Stimulated activated CD8-positive, alpha-beta memory T cell treated with anti-CD3 and anti-CD28 coated beads, Interleukin-7, amount 100 ng/mL, for 24 hours (primary cell): ENCODE measurements around the gene PHF21A.
"Not testable (repeated sequence)": the region's sequence is repeated elsewhere in the genome, so short reads cannot be mapped to it uniquely, and the experiment has no call there.

ENCODE experiments used
- DNase-seq: peaks from one replicate; pipeline ENCODE4 v3.0.0-alpha.2; 2020; ENCODE audit warnings: low read depth

The PHF21A gene

DNA sequence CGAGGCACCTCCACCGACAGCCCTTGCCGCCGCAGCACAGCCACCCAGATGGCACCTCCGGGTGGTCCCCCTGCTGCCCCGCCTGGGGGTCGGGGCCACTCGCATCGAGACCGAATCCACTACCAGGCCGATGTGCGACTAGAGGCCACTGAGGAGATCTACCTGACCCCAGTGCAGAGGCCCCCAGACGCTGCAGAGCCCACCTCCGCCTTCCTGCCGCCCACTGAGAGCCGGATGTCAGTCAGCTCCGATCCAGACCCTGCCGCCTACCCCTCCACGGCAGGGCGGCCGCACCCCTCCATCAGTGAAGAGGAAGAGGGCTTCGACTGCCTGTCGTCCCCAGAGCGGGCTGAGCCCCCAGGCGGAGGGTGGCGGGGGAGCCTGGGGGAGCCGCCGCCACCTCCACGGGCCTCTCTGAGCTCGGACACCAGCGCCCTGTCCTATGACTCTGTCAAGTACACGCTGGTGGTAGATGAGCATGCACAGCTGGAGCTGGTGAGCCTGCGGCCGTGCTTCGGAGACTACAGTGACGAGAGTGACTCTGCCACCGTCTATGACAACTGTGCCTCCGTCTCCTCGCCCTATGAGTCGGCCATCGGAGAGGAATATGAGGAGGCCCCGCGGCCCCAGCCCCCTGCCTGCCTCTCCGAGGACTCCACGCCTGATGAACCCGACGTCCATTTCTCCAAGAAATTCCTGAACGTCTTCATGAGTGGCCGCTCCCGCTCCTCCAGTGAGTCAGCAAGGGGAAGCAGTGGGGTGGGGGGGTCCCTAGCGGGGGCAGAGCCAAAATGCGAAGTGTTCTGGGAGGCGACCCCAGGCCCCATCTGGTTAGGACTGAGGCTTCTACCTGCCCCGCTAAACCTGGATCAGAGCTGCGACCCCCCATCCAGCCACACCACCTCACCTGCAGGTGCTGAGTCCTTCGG lies 218.5 kb downstream of the PHF21A start:
- no peak for DNase-seq

DNA sequence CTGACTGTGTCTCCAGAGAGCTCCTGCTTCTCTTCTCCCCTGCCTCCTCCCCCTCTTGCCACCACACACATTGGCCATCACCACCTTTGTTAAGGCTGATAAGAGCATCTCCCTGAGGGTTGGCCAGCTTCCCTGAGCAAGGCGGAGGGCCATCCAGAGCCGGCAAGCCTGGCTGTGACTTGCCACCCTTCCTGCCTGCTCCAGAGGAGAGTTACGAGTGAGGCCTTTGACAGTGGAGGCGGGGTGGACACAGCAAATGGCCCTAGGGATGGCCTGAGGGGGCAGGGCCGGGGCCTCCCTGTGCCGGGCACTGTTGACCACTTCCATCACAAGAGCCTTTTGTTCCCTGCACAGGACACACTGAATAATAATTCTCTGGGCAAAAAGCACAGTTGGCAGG lies 219.6 kb downstream of the PHF21A start:
- DNase-seq: no peak

DNA sequence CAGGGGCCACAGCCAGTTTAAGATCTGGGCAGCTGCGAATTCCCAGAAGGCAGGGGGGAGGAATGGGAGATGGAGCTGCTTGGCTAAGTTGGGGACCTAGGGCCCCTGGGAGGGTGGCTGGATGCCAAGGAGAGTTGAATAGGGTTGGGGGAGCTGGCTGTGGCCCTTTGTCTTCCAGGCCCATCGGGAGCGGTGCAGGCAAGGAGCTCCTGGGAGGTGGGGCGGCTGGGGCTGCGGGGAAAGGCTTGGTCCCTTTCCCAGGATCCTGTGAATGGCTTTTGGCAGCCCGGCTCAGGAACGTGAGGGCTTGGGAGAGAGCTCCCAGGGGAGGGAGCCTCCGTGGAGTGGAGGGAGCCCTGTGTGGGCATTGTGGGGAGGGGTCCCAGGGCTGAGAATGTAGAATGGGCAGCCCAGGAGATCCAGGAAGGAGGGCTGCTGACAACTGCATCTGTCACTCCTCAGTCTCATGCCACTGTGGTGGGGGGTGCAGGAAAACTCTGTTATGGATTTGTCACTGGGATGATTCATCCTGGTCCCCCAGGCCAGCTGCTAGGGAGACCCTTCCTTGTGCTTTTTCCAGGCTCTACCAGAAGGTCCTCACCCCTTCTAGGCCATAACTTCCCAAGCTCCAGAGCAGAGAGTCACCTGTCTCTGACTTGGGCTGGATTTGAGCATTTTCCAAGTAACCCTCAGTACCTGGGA lies 220.2 kb downstream of the PHF21A start:
- no peak for DNase-seq

DNA sequence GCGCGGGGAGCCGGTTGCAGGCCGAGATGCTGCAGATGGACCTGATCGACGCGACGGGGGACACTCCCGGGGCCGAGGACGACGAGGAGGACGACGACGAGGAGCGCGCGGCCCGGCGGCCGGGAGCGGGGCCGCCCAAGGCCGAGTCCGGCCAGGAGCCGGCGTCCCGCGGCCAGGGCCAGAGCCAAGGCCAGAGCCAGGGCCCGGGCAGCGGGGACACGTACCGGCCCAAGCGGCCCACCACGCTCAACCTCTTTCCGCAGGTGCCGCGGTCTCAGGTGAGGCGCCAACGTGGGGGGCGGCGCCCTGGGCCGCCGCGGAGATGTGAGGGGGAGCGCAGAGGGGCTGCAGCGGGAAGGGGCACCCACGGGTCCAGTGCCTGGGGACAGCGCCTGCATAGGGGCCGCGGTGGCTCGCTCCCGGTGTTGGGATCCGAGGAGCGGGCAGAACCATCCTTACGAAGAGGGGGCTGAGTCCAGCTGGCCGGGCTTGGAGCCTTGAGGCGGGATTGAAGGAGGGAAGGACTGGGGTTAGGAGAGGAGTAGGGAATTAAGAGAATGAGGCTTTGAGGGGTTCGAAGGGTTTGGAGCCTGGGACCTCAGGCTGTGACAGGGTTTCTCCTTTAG lies 221.0 kb downstream of the PHF21A start:
- DNase-seq: not testable (repeated sequence)

DNA sequence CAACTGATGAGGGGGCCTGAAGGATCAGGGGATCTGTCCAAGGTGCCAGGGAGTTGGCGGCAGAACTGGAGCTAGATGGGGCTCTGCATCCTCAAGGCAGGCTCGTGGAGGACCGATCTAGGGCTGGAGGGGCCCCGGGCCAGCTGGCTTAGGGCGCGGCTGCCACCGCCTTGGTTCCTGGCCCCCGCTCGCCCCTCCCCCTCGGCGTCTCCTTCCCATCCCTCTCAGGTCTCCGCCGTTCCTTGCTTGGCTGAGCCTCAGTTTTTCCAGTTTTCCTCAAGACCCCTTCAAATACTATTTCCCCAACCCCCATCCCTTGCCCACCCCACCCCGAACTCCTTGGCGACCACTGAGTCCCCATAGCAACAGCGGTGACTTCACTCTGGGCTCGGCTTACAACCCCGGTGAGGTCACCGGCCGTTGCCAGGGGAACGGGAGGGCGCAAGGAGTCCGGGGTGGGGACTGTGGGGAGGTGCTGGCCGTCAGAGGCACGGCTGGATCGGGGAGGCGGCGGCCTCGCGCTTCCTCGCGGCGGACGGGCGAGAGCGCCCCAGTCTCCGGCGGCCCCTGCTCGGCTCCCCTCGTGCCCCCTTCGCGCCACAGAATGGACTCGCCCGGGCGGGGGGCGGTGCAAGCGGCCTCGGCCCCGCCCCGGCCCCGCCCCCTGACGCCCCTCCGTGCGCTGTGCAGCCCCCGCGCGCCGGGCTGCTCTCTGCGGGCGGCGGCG lies 221.6 kb downstream of the PHF21A start:
- DNase-seq: peak; percentile 43

DNA sequence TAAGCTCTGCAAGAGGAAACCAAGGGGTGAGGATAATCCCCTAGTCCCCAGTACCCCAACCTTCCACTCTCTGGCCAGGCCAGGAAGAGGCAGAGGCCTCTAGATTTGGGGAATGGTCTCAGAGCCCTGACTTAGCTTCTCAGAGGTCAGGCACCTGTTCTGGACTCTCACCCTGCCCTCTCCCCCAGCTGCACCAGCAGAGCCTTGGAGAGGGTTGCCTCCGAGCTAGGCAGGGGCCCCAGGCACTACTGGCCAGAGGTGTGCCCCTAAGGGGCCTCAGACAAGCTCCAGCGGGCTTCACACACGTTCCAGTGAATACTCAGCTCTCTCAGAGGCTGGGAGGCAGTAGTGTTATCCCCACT lies 222.2 kb downstream of the PHF21A start:
- DNase-seq: no peak

DNA sequence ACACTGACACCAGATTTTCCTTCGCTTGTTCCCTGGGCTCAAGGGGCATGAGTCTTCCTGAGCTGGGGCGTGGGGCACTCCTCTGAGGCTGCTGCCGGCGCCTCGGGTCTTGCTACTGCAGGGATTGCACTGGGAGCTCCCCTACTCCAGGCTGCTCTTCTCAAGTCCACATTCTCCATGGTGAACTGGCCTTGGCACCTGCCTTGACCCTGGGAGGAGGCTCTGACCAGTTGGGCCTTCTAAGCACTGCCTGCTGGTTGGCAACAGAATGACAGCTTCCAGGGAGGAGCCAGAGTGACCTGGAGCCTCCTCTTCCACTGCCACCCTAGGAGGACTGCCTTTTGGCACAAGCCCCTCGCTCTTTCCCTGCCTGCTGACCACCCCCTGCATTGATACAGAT lies 223.7 kb downstream of the PHF21A start:
- DNase-seq: no peak

DNA sequence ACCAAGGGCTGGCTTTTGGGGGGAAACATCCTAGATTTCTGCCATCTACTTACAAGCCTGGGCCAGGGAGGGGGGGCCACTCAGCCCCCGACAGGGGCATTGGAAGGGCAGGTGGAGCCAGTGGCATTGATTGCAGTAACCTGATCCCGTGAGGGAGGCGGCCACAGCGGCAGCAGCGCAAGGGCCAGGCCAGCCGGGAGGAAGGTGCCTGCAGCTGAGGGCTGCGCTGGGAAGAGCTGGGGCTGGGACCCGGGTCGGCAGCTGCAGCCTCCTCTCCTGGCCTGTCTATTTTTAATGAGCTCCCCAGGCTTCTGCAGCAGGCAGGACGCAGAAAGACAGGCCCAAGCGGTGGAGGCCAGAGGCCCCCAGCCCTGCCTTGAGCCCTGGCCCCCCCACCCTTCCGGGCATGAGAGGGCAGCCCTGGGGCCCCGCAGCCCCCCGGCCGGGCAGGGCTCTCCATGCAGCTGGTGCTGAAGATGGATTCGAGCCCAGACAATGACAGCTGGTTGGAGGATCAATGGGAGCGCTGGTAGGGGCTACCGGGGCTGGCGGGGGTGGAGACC lies 224.8 kb downstream of the PHF21A start:
- no peak for DNase-seq

DNA sequence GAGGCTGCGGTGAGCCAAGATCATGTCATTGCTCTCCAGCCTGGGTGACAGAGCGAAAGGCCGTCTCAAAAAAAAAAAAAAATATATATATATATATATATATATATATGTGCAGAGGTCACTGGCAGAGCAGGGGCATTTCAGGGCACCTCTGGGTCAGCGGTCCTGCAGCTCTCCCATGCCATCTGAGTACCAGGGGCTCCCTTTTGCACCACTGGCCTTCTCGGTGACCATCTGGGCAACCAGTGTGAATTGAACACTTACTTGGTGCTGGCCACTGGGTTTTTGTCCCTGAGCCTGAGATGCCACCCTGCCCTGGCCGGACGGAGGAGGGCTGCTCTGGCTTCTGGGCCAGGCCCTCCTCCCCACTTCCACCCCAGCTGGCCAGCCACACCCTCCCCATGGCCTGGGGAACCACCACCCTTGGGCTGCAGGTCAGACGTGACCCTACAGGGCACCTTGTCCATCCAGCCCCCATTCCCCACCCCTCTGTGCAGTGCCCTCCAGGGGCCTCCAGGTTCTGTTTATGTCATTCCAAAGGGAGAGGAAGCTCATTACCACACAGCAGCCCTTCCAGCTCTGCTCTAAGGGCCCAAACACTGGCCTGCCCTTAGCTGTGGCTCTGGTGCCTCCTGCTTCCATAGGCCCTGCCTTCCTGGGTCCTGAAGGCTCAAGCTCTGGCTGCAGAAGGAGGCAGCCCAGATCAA lies 225.5 kb downstream of the PHF21A start:
- DNase-seq: no peak

DNA sequence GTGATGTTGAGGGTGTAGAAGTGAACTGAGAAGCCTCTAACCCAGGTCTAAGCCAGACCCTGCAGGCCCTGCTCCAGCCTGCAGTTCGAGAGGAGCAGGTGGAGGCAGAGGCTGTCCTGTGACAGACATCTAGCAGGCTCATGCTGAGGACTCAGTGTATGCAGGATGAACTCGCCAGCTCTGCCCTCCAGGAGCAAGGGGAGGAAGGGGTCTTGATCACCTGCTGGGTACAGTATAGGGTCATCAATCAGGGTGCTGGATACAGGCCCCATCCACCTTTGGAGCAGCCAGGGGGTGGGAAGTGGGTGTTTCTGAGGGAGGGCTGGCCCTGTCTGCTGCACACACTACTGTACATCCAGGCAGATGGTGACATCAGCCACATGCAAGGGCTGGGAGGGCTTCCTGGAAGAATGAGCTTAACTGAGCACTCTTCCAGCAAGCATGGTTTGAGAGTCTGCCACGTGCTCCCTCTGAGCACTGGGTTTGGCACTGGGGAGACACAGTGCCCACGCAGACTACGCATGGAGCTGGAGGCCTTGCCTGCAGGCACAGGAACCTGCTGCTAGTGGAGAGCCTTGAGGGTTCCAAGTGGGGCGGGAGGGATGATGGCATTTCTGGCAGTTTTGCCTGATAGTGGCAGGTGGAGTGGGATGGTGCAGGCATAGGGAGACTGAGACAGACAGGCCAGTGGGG lies 226.6 kb downstream of the PHF21A start:
- DNase-seq: no peak

DNA sequence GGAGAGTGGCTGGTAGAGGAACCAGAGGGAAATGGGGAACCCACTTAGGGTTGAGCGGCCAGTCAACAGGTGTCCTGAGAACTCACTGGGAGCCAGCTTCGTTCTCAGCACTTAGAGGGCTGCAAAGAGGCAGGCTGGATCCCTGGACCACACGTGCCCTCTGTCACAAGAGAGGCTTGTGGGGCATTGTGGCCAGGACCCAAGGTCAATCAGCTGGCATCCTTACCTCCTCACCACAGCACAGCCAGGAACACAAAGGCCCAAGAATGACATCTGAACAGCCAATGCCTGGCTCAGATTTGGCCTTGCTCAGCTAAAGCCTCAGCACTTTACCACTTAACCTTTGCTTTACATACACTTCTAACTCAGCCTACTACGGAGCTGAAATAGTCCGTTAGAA lies 228.4 kb downstream of the PHF21A start:
- no peak for DNase-seq

DNA sequence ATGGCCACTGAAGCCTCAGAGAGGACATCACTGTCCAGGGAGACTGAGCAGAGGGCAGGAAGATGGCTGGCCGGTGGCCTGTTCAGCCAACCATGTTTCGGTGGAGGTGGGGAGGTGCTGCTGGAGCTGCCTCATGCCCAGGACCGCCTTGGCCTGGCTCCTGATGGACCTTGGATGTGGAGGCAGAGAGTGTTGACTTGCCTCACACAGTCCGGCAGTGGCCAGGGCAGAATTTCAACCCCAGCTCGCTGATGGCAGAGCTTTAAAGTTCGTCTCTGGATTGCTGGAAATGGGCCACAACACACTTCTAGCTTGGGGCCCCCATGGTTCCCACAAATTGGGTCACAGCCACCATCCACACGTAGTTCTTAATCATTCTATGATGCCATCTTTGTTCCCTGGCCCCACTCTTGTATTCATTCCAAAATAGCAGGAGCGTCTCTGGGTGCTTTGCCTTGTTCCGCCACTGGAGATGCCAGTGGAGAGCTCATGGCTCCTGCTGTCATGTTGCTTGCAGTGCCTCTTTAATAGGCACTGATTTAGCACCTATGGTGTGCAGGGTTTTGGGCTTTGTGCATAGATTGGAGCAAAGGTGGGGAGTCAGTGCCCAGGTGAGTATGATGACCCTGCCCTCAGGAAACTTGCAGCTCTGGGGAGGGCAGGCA lies 230.2 kb downstream of the PHF21A start:
- no peak for DNase-seq

DNA sequence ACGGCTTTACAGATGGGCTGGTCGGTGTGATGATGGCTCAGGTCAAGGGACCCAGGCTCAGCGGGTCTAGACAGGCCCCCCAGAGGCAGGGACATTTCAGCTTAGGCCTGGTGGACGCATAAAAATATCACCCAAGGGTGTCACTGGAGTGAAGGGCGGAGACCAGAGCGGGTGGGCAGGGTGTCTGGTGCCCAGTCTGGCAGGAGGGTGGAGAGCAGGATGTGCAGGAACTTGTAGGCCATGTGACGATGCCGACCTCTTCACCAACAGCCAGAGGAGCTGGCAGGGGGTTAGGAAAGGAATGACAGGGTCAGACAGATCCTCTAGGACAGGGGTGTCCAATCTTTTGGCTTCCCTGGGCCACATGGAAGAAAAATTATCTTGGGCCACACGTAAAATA lies 231.3 kb downstream of the PHF21A start:
- no peak for DNase-seq

DNA sequence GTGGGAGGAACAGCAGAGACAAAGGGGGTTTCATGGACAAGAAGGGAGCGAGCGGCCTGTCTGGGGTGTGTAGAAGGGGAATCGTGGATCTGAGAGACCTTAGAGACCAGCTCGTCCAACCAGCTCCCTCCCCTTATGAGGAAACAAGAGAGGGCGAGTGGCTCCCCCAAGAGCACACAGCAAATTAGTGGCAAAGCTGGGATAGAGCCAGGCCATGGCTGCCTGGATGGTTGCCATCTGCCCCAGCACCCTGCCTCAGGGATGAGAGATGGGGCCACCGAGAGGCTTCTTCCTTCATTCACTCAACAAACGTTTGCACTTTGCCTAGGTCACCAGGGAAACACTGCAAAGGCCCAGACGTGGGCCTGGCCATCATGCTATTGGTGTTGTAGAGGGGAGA lies 231.7 kb downstream of the PHF21A start:
- no peak for DNase-seq

DNA sequence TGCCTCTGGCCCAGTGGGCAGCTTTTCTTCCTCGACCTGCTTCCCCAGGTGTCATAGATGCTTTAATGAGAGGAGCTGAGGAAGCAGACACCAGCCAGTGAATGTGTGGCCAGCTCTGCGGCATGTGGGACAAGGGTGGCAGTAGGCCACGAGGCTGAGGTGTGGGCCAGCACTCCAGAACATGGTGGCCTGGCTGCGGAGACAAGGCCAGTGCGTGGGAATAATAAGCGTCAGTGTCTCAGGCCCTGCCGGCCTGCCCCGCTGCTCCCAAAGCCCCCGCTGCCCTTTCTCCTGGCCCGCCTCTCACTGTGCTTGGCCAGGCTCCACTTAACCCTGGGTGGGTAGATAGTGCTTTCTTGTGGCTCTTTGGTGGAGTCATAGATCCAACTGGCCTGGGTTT lies 233.7 kb downstream of the PHF21A start:
- no peak for DNase-seq

DNA sequence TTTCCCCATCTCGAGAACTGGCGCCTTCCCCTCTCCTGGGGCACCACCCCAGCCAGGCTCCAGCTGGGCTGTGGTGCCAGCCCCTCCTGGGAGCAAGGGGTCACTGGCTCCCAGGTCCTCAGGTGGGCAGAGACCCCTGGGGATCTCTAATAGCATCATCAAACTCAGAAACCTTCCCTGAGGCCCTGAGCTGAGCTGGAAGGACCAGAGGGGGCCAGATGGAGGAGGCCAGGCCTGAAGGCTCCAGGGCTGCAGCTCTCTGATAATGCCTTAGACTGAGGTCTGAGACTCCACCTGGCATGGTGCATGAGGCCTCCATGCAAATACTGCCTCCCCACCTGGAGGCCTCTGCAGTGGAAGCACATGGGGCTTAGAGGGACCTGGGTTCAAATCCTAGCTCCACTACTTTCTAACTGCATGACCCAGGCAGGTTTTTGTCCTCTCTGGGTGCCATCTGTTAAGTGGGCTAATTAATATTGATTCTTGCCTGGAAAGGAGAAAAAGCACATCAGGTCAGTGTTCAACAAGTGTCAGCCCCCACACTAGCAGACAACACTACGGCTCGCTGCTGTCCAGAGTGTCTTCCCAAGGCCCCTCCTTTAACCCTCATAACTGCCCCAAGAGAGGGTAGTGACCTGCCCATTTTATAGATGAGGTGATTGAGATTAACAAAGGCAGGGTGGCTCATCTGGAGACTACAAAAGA lies 234.3 kb downstream of the PHF21A start:
- DNase-seq: no peak

DNA sequence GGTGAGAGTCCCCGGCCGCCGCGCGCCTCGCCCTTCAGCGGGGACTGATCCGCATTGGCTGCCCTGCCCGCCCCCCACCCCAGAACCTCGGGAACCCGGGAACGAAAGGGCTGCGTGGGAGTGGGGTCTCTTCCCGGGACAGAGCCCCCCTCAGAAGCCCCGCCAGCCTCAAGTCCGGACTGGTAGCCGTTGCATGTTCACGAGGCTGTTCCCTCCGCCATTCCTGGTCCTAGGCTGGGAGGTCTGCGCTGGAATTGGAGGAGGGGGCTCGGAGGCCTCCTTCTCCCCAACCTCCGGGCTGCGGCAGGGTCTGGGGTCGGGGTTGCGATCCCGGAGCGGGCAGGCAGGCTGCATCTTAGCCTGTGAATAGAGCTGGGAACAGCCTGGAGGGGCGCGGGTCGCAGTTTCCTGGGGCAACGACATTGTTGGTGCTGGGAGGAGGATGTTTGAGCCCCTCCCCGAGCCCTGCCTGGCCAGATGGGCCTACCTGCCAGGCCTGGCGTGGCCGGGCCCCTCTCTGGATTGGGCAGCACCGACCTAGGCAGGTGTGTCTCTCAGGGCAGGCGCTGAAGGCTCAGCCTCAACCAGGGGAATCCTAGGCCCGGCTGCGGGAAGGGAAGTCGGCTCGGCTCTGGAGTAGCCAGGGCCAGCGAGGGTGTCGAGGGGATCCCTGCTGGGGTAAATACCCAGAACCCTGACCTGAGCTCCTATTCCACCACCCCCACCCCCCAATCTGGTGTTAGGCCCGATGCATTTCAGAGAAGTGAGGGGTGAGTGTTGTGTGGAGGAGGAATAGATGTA lies 235.1 kb downstream of the PHF21A start:
- DNase-seq: no peak

DNA sequence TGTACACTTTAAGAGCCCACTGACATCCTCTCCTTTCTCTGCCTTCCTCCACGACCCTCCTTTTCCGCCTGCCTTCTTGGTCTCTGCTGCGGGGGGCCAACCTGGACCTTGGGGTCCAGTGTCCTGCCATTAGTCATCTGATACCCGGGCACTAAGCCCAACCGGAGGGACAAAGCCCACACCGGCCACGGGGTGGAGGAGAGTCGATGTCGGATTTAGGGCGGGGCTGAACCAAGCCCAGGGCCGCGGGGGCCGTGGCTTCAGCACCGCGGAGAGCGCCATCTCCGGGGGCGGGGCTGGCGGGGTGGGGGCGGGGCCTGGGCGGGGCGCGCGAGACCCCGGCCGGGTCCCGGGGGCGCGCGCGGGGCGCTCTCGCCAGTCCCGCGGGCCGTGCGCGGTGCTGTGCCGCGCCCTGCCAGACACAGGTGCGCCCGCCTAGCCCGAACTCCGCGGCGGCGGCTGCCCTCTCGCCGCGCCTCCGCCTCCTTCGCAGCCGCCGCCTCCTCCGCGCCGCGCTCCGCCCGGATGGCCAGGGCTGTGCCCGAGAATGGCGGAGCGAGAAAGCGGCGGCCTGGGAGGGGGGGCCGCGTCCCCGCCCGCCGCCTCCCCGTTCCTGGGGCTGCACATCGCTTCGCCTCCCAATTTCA lies 235.9 kb downstream of the PHF21A start, which contains the start of gene MAPK8IP1:
TSS of gene MAPK8IP1 (plus strand) at position 378 of the 647 bp plus-strand sequence. CDS start at position 548, 170 bp downstream.
- no peak for DNase-seq
